ENCODE results near the gene ZBTB20.

DNA sequence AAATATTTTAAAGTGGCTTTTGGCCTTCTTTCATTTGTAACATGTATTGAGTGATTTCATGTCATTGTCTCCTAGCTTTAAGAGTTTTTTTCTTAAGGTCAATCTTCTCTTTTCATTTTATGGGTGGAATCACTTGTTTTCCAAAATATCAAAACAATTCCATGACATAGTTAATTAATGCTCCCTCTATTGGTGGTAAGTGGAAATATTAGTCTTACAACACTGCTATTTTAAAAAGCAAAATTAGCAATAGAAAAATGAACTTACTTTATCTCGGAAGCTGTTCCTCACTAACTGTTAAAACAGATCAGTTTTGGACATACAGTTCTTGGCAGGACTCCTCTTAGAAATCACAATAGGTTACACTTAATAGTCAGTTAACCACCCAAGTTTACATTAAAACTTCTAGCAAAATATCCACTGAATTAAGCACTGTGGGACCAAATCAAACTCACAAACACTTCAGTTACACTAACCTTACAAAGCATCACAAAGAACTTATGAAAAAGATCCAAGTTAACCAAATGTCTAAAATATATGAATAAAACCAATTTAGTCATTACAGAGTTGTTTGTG lies 810.9 kb downstream of the ZBTB20 start:
- TF ChIP-seq, protein P1, sequence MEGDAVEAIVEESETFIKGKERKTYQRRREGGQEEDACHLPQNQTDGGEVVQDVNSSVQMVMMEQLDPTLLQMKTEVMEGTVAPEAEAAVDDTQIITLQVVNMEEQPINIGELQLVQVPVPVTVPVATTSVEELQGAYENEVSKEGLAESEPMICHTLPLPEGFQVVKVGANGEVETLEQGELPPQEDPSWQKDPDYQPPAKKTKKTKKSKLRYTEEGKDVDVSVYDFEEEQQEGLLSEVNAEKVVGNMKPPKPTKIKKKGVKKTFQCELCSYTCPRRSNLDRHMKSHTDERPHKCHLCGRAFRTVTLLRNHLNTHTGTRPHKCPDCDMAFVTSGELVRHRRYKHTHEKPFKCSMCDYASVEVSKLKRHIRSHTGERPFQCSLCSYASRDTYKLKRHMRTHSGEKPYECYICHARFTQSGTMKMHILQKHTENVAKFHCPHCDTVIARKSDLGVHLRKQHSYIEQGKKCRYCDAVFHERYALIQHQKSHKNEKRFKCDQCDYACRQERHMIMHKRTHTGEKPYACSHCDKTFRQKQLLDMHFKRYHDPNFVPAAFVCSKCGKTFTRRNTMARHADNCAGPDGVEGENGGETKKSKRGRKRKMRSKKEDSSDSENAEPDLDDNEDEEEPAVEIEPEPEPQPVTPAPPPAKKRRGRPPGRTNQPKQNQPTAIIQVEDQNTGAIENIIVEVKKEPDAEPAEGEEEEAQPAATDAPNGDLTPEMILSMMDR (IDR thresholded peaks at IDR 0.05; ENCODE audit: borderline replicate concordance, extremely low read depth, low read length, poor library complexity, severe bottlenecking), result peak; percentile 44
- TF ChIP-seq EZH2 (IDR thresholded peaks at IDR 0.05; ENCODE audit: borderline replicate concordance, low read depth, low read length, severe bottlenecking), result no peak

Measured in DND-41 (cell line).